Skeletal muscle satellite cell (primary cell): ENCODE measurements around the gene GPR35.

Source experiments
- H3K27me3 ChIP-seq: 2 replicates; pipeline ENCODE4 v1.7.0; 2013; ENCODE audit warnings: low read length; ENCODE audit not compliant: control insufficient read depth, insufficient read depth
- H3K36me3 ChIP-seq: 2 replicates; pipeline ENCODE4 v1.7.0; 2013; ENCODE audit warnings: mild to moderate bottlenecking, control low read depth, low read length; ENCODE audit not compliant: insufficient read depth
- H3K4me1 ChIP-seq: 2 replicates; pipeline ENCODE4 v1.7.0; 2013; ENCODE audit warnings: low read length; ENCODE audit not compliant: control insufficient read depth, insufficient read depth
- H3K4me2 ChIP-seq: 2 replicates; pipeline ENCODE4 v1.7.0; 2013; ENCODE audit warnings: mild to moderate bottlenecking, low read length
- H3K4me3 ChIP-seq: 2 replicates; pipeline ENCODE4 v1.7.0; 2013; ENCODE audit warnings: low read length
- H3K9ac ChIP-seq: 2 replicates; pipeline ENCODE4 v1.7.0; 2013; ENCODE audit warnings: mild to moderate bottlenecking, low read depth, low read length, moderate library complexity
- H3K9me3 ChIP-seq: replicated peaks from 2 replicates; pipeline ENCODE4 v1.7.0; 2013; ENCODE audit warnings: mild to moderate bottlenecking, control low read depth, low read length

GPR35 gene

GRCh38 chr2:240583774-240584173 lies 41.5 kb upstream of the GPR35 start:
- no peak overlapping the region for H3K4me3 ChIP-seq
- H3K27me3 ChIP-seq: no peaks in the 10 kb centered on the region
- H3K4me1 ChIP-seq: peaks cover 47% of the 10 kb centered on the region
- peaks cover 3% of the 10 kb centered on the region for H3K36me3 ChIP-seq
- no peaks in the 10 kb centered on the region for H3K9me3 ChIP-seq
- no peak overlapping the region for H3K9ac ChIP-seq
- H3K4me2 ChIP-seq: no peak overlapping the region

GRCh38 chr2:240584486-240585031 lies 40.7 kb upstream of the GPR35 start:
- peak overlapping the region; percentile 99 for H3K9ac ChIP-seq
- peak overlapping the region; percentile 85 for H3K4me3 ChIP-seq
- peaks cover 39% of the 10 kb centered on the region for H3K4me1 ChIP-seq

GRCh38 chr2:240585101-240585500 lies 40.2 kb upstream of the GPR35 start:
- peaks cover 9% of the 10 kb centered on the region for H3K36me3 ChIP-seq
- H3K9ac ChIP-seq: peak overlapping the region; percentile 99
- H3K27me3 ChIP-seq: no peaks in the 10 kb centered on the region
- no peaks in the 10 kb centered on the region for H3K9me3 ChIP-seq
- peak overlapping the region; percentile 85 for H3K4me3 ChIP-seq
- peak overlapping the region; percentile 93 for H3K4me2 ChIP-seq
- peaks cover 34% of the 10 kb centered on the region for H3K4me1 ChIP-seq

More at GRCh38 chr2:240584486-240585031, 40.7 kb upstream of the GPR35 start:
- Histone ChIP-seq H3K36me3 (peaks cover 3% of the 10 kb centered on the region), H3K27me3 (no peaks in the 10 kb centered on the region), H3K9me3 (no peaks in the 10 kb centered on the region), H3K4me2 (peak overlapping the region; percentile 93)

- H3K36me3 ChIP-seq: peaks cover 15% of the 10 kb centered on the region
- H3K4me1 ChIP-seq: peaks cover 29% of the 10 kb centered on the region
- peak overlapping the region; percentile 99 for H3K9ac ChIP-seq
- H3K4me3 ChIP-seq: peak overlapping the region; percentile 85
- no peaks in the 10 kb centered on the region for H3K27me3 ChIP-seq
- no peaks in the 10 kb centered on the region for H3K9me3 ChIP-seq
- peak overlapping the region; percentile 93 for H3K4me2 ChIP-seq
These were observed 39.5 kb upstream of the GPR35 start for GRCh38 chr2:240585681-240586197.

GRCh38 chr2:240586198-240586918 lies 38.9 kb upstream of the GPR35 start, which contains the start of gene CAPN10:
CAPN10 (plus strand) TSS chr2:240586734; CDS start chr2:240586912, 178 bp downstream.
- Histone ChIP-seq H3K4me2 (peak within 1 kb of the TSS; percentile 93), H3K4me3 (peak within 1 kb of the TSS; percentile 85), H3K36me3 (peaks cover 15% of the 10 kb centered on the region), H3K27me3 (no peaks in the 10 kb centered on the region), H3K9ac (peak within 1 kb of the TSS; percentile 99), H3K9me3 (no peaks in the 10 kb centered on the region), H3K4me1 (peaks cover 29% of the 10 kb centered on the region)

- H3K4me3 ChIP-seq: peak overlapping the region; percentile 85
- H3K27me3 ChIP-seq: no peaks in the 10 kb centered on the region
- H3K9ac ChIP-seq: peak overlapping the region; percentile 99
- H3K4me2 ChIP-seq: peak overlapping the region; percentile 93
- H3K4me1 ChIP-seq: peaks cover 29% of the 10 kb centered on the region
- H3K36me3 ChIP-seq: peaks cover 20% of the 10 kb centered on the region
- H3K9me3 ChIP-seq: no peaks in the 10 kb centered on the region
These were observed 38.1 kb upstream of the GPR35 start for GRCh38 chr2:240586919-240587800.

- Histone ChIP-seq H3K9me3 (no peaks in the 10 kb centered on the region), H3K4me1 (peaks cover 26% of the 10 kb centered on the region), H3K27me3 (no peaks in the 10 kb centered on the region), H3K9ac (no peak overlapping the region), H3K36me3 (peaks cover 21% of the 10 kb centered on the region), H3K4me2 (peak overlapping the region; percentile 93), H3K4me3 (peak overlapping the region; percentile 85)
These were observed 37.1 kb upstream of the GPR35 start for GRCh38 chr2:240588006-240588655.

- no peak overlapping the region for H3K4me3 ChIP-seq
- peaks cover 26% of the 10 kb centered on the region for H3K4me1 ChIP-seq
- no peak overlapping the region for H3K9ac ChIP-seq
- H3K9me3 ChIP-seq: no peaks in the 10 kb centered on the region
- no peaks in the 10 kb centered on the region for H3K27me3 ChIP-seq
- peak overlapping the region; percentile 93 for H3K4me2 ChIP-seq
- peaks cover 21% of the 10 kb centered on the region for H3K36me3 ChIP-seq
These were observed 36.6 kb upstream of the GPR35 start for GRCh38 chr2:240588669-240589068.

- Histone ChIP-seq H3K36me3 (peaks cover 21% of the 10 kb centered on the region), H3K9ac (no peak overlapping the region), H3K4me1 (peaks cover 26% of the 10 kb centered on the region), H3K9me3 (no peaks in the 10 kb centered on the region), H3K27me3 (no peaks in the 10 kb centered on the region), H3K4me3 (no peak overlapping the region), H3K4me2 (no peak overlapping the region)
These were observed 35.9 kb upstream of the GPR35 start for GRCh38 chr2:240589375-240589774.

- Histone ChIP-seq H3K4me2 (no peak overlapping the region), H3K9ac (no peak overlapping the region), H3K27me3 (no peaks in the 10 kb centered on the region), H3K4me3 (no peak overlapping the region), H3K9me3 (no peaks in the 10 kb centered on the region), H3K4me1 (peaks cover 20% of the 10 kb centered on the region), H3K36me3 (peaks cover 25% of the 10 kb centered on the region)
These were observed 35.3 kb upstream of the GPR35 start for GRCh38 chr2:240589850-240590525.
